Activated CD8-positive, alpha-beta memory T cell treated with anti-CD3 and anti-CD28 coated beads, Interleukin-2, amount 50 U/mL, for 24 hours (primary cell): ENCODE results near the gene FIP1L1.
"Not testable (repeated sequence)": the region's sequence is repeated elsewhere in the genome, so short reads cannot be mapped to it uniquely, and the experiment has no call there.

Experiments used
- DNase-seq: peaks from one replicate; pipeline ENCODE4 v3.0.0-alpha.2; 2020; ENCODE audit errors: extremely low read depth

The FIP1L1 gene

GRCh38 chr4:53377319-53378170 lies at the start of gene FIP1L1:
TSS of gene FIP1L1 (plus strand) at chr4:53377641. CDS start at chr4:53377839, 198 bp downstream.
- DNase-seq = peak; percentile 90

- DNase-seq = not testable (repeated sequence)
Observed at GRCh38 chr4:53334916-53335315, 42.5 kb upstream of the FIP1L1 start.

GRCh38 chr4:53340145-53340544 lies 37.3 kb upstream of the FIP1L1 start:
- not testable (repeated sequence) for DNase-seq

- not testable (repeated sequence) for DNase-seq
Observed at GRCh38 chr4:53346392-53346791, 31.0 kb upstream of the FIP1L1 start.

- no peak for DNase-seq
Observed at GRCh38 chr4:53346920-53347852, 30.3 kb upstream of the FIP1L1 start.

- DNase-seq = no peak
Observed at GRCh38 chr4:53348046-53348445, 29.4 kb upstream of the FIP1L1 start.

- no peak for DNase-seq
Observed at GRCh38 chr4:53349091-53349491, 28.4 kb upstream of the FIP1L1 start.

GRCh38 chr4:53354012-53354722 lies 23.3 kb upstream of the FIP1L1 start:
- DNase-seq = no peak

GRCh38 chr4:53355930-53356521 lies 21.4 kb upstream of the FIP1L1 start:
- DNase-seq = no peak

- no peak for DNase-seq
Observed at GRCh38 chr4:53361451-53361850, 16.0 kb upstream of the FIP1L1 start.

GRCh38 chr4:53362093-53362492 lies 15.3 kb upstream of the FIP1L1 start:
- DNase-seq = no peak

- no peak for DNase-seq
Observed at GRCh38 chr4:53364624-53365023, 12.8 kb upstream of the FIP1L1 start.

GRCh38 chr4:53365121-53365485 lies 12.3 kb upstream of the FIP1L1 start:
- DNase-seq = no peak

- peak; percentile 98 for DNase-seq
Observed at GRCh38 chr4:53365486-53366300, 11.7 kb upstream of the FIP1L1 start, which contains the start of gene SCFD2. TSS of gene SCFD2 (minus strand) at chr4:53366061.

GRCh38 chr4:53366301-53366716 lies 11.1 kb upstream of the FIP1L1 start:
- no peak for DNase-seq

GRCh38 chr4:53367721-53368120 lies 9.7 kb upstream of the FIP1L1 start:
- DNase-seq = no peak

GRCh38 chr4:53371049-53371448 lies 6.4 kb upstream of the FIP1L1 start:
- DNase-seq = no peak

GRCh38 chr4:53371843-53372521 lies 5.5 kb upstream of the FIP1L1 start:
- no peak for DNase-seq

- no peak for DNase-seq
Observed at GRCh38 chr4:53374777-53375258, 2.6 kb upstream of the FIP1L1 start.

- DNase-seq = no peak
Observed at GRCh38 chr4:53376900-53377299, 541 bp upstream of the FIP1L1 start.
